NCI-H1417 (cell line): ENCODE data around the gene FER.
"Not testable (repeated sequence)": the region's sequence is repeated elsewhere in the genome, so short reads cannot be mapped to it uniquely, and the experiment has no call there.

Experiments
- DNase-seq, 3 experiments: peaks; one replicate each; lab custom pipeline; 2025; lab: John Stamatoyannopoulos, UW

The FER gene

GRCh38 chr5:108798513-108799265, 51.0 kb downstream of the FER start:
- no peak for DNase-seq

DNA sequence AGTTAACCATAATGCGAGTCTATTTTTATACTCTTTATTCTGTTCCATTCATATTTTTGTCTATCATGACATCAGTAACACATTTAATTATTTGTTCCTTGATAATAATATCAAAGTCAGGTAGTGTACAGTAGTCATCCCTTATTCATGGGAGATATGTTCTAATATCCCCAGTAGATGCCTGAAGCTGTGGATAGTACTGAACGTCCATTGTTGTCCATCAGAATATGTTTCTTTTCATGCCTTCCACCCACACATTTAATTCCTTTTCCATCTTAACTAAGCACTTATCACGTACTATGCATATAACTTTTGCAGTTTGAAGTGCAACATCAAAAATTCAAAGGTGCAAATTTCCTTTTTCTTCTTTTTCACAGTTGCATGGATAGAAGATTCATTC, 53.6 kb downstream of the FER start:
- DNase-seq: no peak

DNA sequence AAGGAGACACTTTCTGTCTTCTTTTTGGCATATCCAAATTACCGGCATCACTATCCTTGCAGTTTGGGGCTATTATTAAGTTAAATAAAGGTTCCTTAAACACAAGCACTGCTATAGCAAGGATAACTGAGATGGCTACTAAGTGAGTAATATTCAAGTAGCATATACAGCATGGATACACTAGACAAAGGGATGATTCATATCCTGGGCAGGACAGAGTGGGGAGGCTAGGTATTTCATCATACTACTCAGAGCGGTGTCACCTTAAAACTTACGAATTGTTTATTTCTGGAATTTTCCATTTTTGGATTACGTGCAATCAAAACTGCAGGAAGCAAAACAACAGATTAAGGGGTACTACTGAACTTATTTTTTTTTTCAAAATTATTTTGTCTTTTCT, 54.1 kb downstream of the FER start:
- no peak for DNase-seq

DNA sequence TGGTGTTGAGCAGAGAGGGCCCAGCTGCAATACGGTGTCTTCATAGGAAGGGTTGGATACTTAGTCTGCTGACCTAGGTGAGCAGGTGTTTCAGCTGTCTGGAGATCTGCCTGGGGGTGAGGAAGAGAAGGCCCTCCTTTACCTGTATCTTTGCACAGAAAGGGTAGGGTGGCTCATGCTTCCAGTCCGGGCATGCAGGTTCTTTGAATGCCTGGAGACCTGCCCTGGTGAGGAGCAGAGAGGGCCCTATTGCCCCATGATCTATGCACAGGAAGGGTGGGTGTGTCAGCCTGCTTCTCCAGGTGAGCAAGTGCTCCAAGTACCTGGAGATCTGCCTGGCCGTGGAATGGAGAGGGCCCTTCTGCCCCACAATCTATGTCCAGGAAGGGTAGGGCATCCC, 63.0 kb downstream of the FER start:
- no peak for DNase-seq

GRCh38 chr5:108813673-108814072, 66.0 kb downstream of the FER start:
- no peak for DNase-seq

DNA sequence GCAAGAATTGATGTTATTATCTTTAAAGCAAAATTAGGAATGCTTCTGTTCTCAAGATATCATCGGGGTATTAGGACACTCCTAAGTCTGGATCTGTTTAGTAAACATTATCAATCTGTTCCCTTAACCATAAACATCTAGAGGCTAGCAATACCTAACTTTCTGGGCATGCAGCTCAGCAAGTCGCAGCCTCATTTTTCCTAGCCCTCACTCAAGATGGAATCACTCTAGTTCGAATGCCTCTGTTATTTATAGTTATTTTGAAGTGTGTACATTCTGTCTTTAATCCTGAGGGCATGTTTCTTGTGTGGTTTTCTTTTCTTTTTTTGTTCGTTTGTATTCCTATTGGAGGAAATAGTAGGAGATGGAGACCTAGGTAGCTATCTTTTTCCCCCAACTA, 66.9 kb downstream of the FER start:
- no peak for DNase-seq

- no peak for DNase-seq
Observed at GRCh38 chr5:108818613-108819272, 71.0 kb downstream of the FER start.

- DNase-seq: no peak
Observed at GRCh38 chr5:108820983-108821382, 73.3 kb downstream of the FER start.

- DNase-seq: no peak
Observed at GRCh38 chr5:108822211-108822947, 74.7 kb downstream of the FER start.

DNA sequence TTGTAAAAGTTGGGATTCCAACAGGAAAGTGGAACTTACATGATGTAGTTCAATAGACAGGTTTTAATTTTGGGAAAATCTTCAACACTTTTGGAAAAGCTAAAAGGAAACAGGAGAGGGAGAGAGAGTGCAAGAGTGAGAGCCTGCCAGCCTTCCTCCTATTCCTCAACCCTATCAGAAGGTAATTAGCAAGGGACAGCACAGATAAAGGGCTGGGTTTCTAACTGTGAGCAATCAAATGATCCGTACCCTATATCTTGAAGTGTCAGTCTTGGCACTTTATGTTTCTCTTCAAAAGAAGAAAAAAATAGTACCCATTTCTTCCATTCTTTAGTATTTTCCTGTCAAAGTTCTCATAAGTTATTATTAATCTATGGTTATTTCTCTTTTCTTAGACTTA, 79.4 kb downstream of the FER start:
- no peak for DNase-seq

DNA sequence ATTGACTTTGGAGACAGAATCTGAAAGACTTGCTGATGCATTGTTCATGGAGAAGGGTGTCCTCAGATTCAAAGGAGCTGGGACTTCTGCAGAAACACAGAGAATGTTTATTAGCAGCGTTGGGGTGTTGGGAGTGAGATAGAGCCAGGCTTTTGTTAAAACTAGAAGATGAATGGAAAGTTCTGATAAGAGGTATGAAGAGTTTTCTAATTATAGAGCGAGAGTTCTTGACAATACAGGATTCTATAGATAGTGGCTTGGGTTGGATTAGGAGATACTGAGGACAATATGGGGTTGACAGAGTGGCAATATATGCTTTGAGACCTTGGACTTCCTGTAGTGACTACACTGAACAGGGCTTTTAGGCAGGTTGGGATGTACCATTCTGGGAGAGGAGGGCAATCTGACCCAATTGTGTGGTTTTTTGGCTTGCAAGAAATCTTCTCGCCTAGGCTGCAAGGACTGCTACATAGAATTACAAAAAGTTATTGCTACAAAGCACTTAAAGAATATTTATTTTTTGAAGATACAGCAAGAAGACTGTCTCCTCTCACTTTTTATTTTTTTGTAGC, 83.1 kb downstream of the FER start:
- DNase-seq: no peak

DNA sequence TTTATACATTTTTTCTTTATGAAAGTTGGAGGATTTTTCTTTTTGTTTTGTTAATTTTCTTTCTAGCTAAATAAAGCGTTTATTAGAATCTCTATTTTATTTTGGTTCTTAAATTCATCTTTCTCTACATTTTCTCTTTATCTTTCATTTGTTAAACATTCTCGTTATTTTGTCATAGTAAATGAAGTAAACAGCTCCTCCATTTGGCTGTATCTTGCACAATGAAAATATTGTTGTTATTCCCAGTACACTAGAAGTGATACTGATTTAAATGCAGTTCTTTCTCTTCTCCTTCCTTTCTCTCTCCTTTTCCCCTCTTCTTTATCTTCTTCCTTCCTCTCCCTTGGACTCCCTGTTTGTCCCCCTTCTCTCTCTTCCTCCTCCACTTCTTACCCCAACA, 88.8 kb downstream of the FER start:
- DNase-seq: no peak

GRCh38 chr5:108842260-108842941, 94.7 kb downstream of the FER start:
- not testable (repeated sequence) for DNase-seq

DNA sequence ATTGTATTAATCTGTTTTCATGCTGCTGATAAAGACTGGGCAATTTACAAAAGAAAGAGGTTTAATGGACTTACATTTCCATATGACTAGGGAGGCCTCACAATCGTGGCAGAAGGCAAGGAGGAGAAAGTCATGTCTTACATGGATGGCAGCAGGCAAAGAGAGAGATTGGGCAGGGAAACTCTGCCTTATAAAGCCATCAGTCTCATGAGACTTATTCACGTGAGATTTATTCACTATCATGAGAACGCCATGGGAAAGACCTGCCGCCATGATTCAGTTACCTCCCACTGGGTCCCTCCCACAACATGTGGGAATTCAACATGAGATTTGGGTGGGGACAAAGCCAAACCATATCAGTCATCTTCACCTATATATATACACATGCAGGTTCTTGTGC, 103.4 kb downstream of the FER start:
- not testable (repeated sequence) for DNase-seq

DNA sequence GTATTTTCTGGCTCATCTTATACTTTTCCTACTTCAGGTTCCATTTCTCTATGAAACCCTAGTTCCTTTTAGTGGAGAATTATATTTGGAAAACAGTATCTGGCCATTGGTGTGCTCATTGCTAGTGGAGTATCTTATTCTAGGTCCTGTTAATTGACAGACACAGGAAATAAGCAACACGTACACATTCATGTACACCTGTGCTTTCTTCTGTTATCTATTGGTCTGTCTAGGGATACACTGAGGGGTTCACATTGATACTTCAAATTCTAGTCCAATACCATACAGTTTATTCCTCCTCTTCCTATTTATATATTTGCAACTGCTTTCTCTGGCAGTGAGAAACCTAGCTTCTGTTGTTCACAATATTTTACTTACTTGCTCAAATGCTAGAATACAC, 110.2 kb downstream of the FER start:
- DNase-seq: no peak

DNA sequence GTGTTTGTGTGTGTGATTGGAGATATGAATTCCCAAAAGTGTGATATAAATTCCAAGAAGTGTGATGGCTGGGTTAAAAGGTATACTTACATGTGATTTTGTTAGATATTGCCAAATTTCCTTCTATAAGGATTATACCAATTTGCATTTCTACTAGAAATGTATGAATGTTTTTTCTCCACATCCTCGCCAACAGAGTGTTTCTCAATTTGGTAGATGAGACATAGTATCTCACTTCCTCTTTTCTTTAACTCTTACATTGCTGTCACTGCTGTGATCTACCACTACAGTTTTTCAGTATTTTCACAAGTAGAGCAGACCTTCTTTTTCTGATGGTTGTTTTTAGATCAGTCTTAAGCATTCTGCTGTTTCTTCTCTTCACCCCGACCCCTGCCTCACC, 111.3 kb downstream of the FER start:
- DNase-seq: no peak

DNA sequence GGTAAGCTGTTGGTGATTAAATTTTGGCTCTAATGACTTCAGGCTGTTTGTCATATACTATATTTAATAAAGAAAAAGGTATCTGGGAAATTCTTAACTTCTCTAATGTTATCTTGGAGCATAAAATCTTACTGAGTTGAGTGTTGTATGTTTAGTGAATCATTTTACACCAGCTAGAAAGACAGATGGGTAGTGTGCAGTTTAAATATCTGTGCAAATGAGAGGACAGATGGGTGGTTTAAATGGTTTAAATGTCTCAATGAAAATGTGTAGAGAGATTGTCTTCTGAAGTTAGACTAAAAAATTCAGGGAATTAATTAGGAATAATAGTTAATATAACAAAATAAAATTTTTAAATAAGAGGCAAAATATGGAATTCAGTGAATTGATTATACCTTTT, 114.5 kb downstream of the FER start:
- DNase-seq: no peak

- DNase-seq: not testable (repeated sequence)
Observed at GRCh38 chr5:108866097-108866496, 118.4 kb downstream of the FER start.

DNA sequence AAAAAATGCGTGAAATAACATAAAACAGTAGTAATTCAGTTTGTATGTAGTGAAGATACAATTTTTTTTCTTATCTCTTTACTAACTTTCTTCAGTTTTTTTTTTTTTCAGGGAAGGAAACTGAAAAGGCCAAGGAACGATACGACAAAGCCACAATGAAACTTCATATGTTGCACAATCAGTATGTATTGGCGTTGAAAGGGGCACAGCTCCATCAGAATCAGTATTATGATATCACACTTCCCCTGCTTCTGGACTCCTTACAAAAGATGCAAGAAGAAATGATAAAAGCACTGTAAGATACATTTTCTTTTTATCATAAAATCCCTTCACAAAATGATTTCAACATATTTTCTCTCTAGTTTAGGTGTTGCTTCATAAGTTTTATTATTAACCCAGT, 120.0 kb downstream of the FER start:
- DNase-seq: no peak

GRCh38 chr5:108869066-108869465, 121.4 kb downstream of the FER start:
- DNase-seq: no peak

DNA sequence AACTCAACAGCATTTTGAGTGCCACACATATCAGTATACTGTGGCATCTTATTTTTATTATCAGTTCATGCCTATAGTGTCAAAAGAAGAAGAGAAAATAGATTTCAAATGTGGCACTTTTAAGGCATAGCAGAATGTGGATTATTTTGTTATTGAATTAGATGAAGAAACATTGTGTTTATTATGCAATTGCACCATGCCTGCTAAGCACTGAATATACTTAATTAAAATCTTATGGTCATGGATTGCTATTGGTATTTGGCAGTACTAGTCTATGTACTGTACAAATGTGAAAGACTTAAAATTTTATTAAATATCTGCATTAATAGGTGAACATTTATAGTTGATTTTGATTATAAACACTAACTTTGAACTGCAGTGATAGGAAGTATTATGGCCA, 128.8 kb downstream of the FER start:
- DNase-seq: no peak

DNA sequence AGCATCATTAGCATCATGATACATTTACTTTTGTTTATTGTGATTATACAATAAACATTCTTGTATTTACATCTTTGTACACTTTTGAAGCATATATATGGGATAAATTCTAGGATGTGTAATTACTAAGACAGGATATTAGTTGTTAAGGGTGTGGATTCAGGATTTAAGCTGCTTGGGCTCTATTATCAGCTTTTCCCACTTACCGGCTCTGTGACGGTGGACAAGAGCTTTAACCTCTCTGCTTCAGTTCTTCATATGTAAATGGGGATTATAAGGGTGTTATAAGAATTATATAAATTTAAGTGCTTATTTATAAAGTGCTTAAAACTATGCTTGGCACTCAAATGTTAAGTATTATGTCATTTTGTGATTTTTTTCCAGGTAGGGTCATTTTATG, 131.1 kb downstream of the FER start:
- DNase-seq: no peak
